ENCODE data around the gene GLB1L3. TPM values are rescaled to one million over a fixed set of nuclear protein-coding genes. Genes with fewer than 3 reads are reported as not detected.

Gene GLB1L3
- total RNA-seq, 1 experiment from 2014 or later = not detected

GRCh38 chr11:134322553-134322952 lies 46.4 kb downstream of the GLB1L3 start:
- Mint-ChIP-seq H3K4me3 (ENCODE audit: unreplicated experiment) (no peak overlapping the region), H3K27ac (ENCODE audit: unreplicated experiment) (no peak overlapping the region)
- no TSS peak for BruUV-seq (replicated peaks)

GRCh38 chr11:134328433-134328832 lies 52.3 kb downstream of the GLB1L3 start:
- H3K27me3 Mint-ChIP-seq (ENCODE audit: insufficient read depth, unreplicated experiment) = peaks cover 25% of the 10 kb centered on the region
- ChIA-PET CTCF (no interaction called here), POLR2A (no interaction called here)
- TF ChIP-seq CTCF (IDR thresholded peaks at IDR 0.05; ENCODE audit: insufficient read depth in 1 of 2, low read depth in 1 of 2, low read length in 1 of 2, severe bottlenecking in 1 of 2, unreplicated experiment in 1 of 2) = no peak
- no peak overlapping the region for H3K27ac Mint-ChIP-seq (ENCODE audit: unreplicated experiment)
- Histone ChIP-seq H3K9me3 (no peaks in the 10 kb centered on the region), H3K36me3 (ENCODE audit: control insufficient read depth, insufficient read depth, low read length) (no peaks in the 10 kb centered on the region), H3K4me1 (peaks cover 11% of the 10 kb centered on the region), H3K27me3 (replicated peaks; ENCODE audit: control insufficient read depth, insufficient read depth, low read length) (no peaks in the 10 kb centered on the region), H3K4me3 (ENCODE audit: low read depth, low read length) (no peak overlapping the region)
- H3K4me1 Mint-ChIP-seq (ENCODE audit: low read depth, unreplicated experiment) = peaks cover 24% of the 10 kb centered on the region
- no peak for DNase-seq
- no peak overlapping the region for H3K4me3 Mint-ChIP-seq (ENCODE audit: unreplicated experiment)
- no peaks in the 10 kb centered on the region for H3K36me3 Mint-ChIP-seq (ENCODE audit: insufficient read depth, unreplicated experiment)
- no TSS peak for BruUV-seq (replicated peaks)
- no peaks in the 10 kb centered on the region for H3K9me3 Mint-ChIP-seq (ENCODE audit: unreplicated experiment)
- intact Hi-C loops (cut with micrococcal nuclease; ENCODE audit: unreplicated experiment) = no loop called here

More at GRCh38 chr11:134322553-134322952, 46.4 kb downstream of the GLB1L3 start:
- Histone ChIP-seq H3K36me3 (ENCODE audit: control insufficient read depth, insufficient read depth, low read length) (no peaks in the 10 kb centered on the region), H3K4me1 (no peaks in the 10 kb centered on the region), H3K4me3 (ENCODE audit: low read depth, low read length) (no peak overlapping the region), H3K9me3 (peaks cover 10% of the 10 kb centered on the region; the same call in 1 of the 2 replicates), H3K27me3 (replicated peaks; ENCODE audit: control insufficient read depth, insufficient read depth, low read length) (no peaks in the 10 kb centered on the region)
- H3K27me3 Mint-ChIP-seq (ENCODE audit: insufficient read depth, unreplicated experiment) = peaks cover 32% of the 10 kb centered on the region
- TF ChIP-seq CTCF (IDR thresholded peaks at IDR 0.05; ENCODE audit: insufficient read depth in 1 of 2, low read depth in 1 of 2, low read length in 1 of 2, severe bottlenecking in 1 of 2, unreplicated experiment in 1 of 2) = no peak
- CTCF ChIA-PET = no interaction called here
- H3K4me1 Mint-ChIP-seq (ENCODE audit: low read depth, unreplicated experiment) = no peaks in the 10 kb centered on the region
- H3K9me3 Mint-ChIP-seq (ENCODE audit: unreplicated experiment) = peaks cover 27% of the 10 kb centered on the region
- H3K36me3 Mint-ChIP-seq (ENCODE audit: insufficient read depth, unreplicated experiment) = no peaks in the 10 kb centered on the region
- POLR2A ChIA-PET = no interaction called here
- intact Hi-C loops (cut with micrococcal nuclease; ENCODE audit: unreplicated experiment) = no loop called here
- DNase-seq = no peak

- ChIA-PET CTCF (interaction anchor here (0.5 kb wide), 1 partner anchor 62 kb away, joined by 3 read pairs; no protein-coding TSS in a partner anchor), POLR2A (no interaction called here)
- peak in 1 of 2 experiments; percentile 34 for DNase-seq
- H3K36me3 Mint-ChIP-seq (ENCODE audit: insufficient read depth, unreplicated experiment) = no peaks in the 10 kb centered on the region
- no TSS peak for BruUV-seq (replicated peaks)
- intact Hi-C loops (cut with micrococcal nuclease; ENCODE audit: unreplicated experiment) = loop anchor here (2.0 to 5.0 kb wide), 2 partner anchors 58 to 78 kb away; partner anchors contain the start of genes ACAD8 and THYN1
- no peaks in the 10 kb centered on the region for H3K9me3 Mint-ChIP-seq (ENCODE audit: unreplicated experiment)
- peak overlapping the region; percentile 86 for H3K4me3 Mint-ChIP-seq (ENCODE audit: unreplicated experiment)
- Histone ChIP-seq H3K4me3 (ENCODE audit: low read depth, low read length) (peak overlapping the region; percentile 45), H3K27me3 (replicated peaks; ENCODE audit: control insufficient read depth, insufficient read depth, low read length) (no peaks in the 10 kb centered on the region), H3K9me3 (no peaks in the 10 kb centered on the region), H3K36me3 (ENCODE audit: control insufficient read depth, insufficient read depth, low read length) (no peaks in the 10 kb centered on the region), H3K4me1 (peaks cover 11% of the 10 kb centered on the region)
- H3K27me3 Mint-ChIP-seq (ENCODE audit: insufficient read depth, unreplicated experiment) = peaks cover 30% of the 10 kb centered on the region
- H3K27ac Mint-ChIP-seq (ENCODE audit: unreplicated experiment) = no peak overlapping the region
- no peak for TF ChIP-seq CTCF (IDR thresholded peaks at IDR 0.05; ENCODE audit: insufficient read depth in 1 of 2, low read depth in 1 of 2, low read length in 1 of 2, severe bottlenecking in 1 of 2, unreplicated experiment in 1 of 2)
- peaks cover 30% of the 10 kb centered on the region for H3K4me1 Mint-ChIP-seq (ENCODE audit: low read depth, unreplicated experiment)
Observed at GRCh38 chr11:134330611-134331353, 54.6 kb downstream of the GLB1L3 start.

All from Caco-2 (cell line).